ENCODE data around the gene MACROD1.

GRCh38 chr11:64119700-64120099 is 46.2 kb downstream of the MACROD1 start:
- no peak for TF ChIP-seq POLR2A (IDR thresholded peaks at IDR 0.05; ENCODE audit: low read length)
- no peak for TF ChIP-seq GATA1 (IDR thresholded peaks at IDR 0.05; ENCODE audit: low read depth, low read length)

Measured in erythroblast (primary cell).